Measurements from ENCODE around the gene DCLRE1B.

DNA sequence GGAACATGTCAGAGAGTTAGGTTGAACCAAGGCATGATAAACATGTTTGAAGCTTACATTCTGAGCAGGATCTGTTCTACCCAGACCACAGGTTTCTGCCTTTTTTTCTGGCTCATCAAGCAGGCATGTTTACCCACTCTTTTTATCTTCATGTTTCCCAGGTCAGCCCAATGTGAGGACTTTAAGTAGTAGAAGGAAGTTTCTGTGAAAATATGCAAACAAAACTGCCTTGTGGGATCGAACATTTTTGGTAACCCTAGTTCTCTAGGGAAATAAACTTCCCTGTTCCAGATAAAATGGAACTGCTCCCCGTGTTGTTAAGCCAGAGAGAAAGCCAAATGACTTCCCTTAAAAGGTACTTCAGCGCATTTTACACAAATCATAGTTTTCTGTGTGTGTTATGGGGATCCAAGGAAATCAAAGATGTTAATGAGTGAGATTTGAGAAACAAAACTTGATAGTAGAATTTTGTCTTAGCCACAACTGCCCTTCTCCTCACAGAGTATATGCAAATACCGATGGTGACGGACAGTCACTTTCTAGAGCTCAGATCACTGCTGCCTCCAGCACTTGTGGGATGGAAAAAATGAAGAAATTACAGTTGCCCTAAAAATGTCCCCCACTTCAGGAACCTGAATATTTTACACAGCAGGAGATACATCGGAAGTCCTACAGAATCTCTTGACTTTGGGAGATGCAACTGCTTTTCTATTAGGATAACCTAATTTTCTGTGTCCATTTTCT, 23.2 kb downstream of the DCLRE1B start:
- TF ChIP-seq, protein P1, sequence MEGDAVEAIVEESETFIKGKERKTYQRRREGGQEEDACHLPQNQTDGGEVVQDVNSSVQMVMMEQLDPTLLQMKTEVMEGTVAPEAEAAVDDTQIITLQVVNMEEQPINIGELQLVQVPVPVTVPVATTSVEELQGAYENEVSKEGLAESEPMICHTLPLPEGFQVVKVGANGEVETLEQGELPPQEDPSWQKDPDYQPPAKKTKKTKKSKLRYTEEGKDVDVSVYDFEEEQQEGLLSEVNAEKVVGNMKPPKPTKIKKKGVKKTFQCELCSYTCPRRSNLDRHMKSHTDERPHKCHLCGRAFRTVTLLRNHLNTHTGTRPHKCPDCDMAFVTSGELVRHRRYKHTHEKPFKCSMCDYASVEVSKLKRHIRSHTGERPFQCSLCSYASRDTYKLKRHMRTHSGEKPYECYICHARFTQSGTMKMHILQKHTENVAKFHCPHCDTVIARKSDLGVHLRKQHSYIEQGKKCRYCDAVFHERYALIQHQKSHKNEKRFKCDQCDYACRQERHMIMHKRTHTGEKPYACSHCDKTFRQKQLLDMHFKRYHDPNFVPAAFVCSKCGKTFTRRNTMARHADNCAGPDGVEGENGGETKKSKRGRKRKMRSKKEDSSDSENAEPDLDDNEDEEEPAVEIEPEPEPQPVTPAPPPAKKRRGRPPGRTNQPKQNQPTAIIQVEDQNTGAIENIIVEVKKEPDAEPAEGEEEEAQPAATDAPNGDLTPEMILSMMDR (IDR thresholded peaks at IDR 0.05) = no peak
- no peak for TF ChIP-seq EZH2 (IDR thresholded peaks at IDR 0.05; ENCODE audit: borderline replicate concordance, insufficient read depth, low read depth, low read length, poor library complexity, severe bottlenecking)

All from B cell (primary cell).